Prostate gland (tissue), 2 donors: ENCODE results near the gene GFRA1.

Experiments
- CTCF ChIP-seq, 4 experiments: fragments of 200-600 bp in 2 of 4; fragments of 450-650 bp in 2 of 4; sonication (generic) in 2 of 4; IDR thresholded peaks; 1 replicate in 3 of 4; 2 replicates in 1 of 4; pipeline ENCODE4 v1.5.1; 2016 to 2019; ENCODE audit warnings: antibody characterized with exemption in 4 of 4, mild to moderate bottlenecking in 2 of 4, moderate library complexity in 2 of 4
- POLR2AphosphoS5 ChIP-seq: sonication (generic); formaldehyde crosslinking; IDR thresholded peaks from one replicate; pipeline ENCODE4 v1.6.1; 2017; ENCODE audit warnings: antibody characterized with exemption

- no peak for TF ChIP-seq CTCF (IDR thresholded peaks at IDR 0.05)
- no peak for TF ChIP-seq POLR2AphosphoS5
These were observed 13.7 kb upstream of the GFRA1 start for GRCh38 chr10:116286626-116287200.
